ENCODE results near the gene SVOP.

GRCh38 chr12:108905725-108906124 is 115.1 kb downstream of the SVOP start:
- TF ChIP-seq, protein P1, sequence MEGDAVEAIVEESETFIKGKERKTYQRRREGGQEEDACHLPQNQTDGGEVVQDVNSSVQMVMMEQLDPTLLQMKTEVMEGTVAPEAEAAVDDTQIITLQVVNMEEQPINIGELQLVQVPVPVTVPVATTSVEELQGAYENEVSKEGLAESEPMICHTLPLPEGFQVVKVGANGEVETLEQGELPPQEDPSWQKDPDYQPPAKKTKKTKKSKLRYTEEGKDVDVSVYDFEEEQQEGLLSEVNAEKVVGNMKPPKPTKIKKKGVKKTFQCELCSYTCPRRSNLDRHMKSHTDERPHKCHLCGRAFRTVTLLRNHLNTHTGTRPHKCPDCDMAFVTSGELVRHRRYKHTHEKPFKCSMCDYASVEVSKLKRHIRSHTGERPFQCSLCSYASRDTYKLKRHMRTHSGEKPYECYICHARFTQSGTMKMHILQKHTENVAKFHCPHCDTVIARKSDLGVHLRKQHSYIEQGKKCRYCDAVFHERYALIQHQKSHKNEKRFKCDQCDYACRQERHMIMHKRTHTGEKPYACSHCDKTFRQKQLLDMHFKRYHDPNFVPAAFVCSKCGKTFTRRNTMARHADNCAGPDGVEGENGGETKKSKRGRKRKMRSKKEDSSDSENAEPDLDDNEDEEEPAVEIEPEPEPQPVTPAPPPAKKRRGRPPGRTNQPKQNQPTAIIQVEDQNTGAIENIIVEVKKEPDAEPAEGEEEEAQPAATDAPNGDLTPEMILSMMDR (conservative IDR thresholded peaks at IDR 0.05 in 1 of 2, IDR thresholded peaks at IDR 0.05 in 1 of 2; ENCODE audit: extremely low read depth in 1 of 2, insufficient read depth in 1 of 2, low read depth in 1 of 2, low read length in 2 of 2) = no peak
- no peak for TF ChIP-seq EZH2 (IDR thresholded peaks at IDR 0.05; ENCODE audit: borderline replicate concordance, low read length)

Measured in mammary epithelial cell (primary cell).